GM12801 (cell line): ENCODE data around the gene KRTAP5-2.

Source experiments
- CTCF ChIP-seq: IDR thresholded peaks from one replicate; pipeline ENCODE4 v1.5.1; 2011; ENCODE audit warnings: control low read depth; ENCODE audit not compliant: insufficient read length; ENCODE audit errors: extremely low read depth

The KRTAP5-2 gene

DNA sequence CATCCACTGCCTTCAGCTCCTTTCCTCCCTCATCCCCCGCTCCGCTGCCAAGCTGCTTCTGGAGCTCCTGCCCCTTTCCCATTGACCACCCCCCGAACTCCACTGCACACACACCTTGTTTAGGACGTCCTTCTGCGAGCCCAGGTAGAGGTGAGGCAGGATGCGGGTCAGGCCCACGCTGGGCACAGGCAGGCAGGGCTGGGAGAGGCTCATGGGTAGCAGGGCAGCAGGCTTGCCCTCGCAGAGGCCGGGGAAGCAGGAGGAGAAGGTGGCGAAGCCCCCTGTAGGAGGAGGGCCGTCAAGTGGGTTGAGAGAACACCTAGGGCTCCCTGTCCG is 39.4 kb downstream of the KRTAP5-2 start:
- no peak for TF ChIP-seq CTCF

DNA sequence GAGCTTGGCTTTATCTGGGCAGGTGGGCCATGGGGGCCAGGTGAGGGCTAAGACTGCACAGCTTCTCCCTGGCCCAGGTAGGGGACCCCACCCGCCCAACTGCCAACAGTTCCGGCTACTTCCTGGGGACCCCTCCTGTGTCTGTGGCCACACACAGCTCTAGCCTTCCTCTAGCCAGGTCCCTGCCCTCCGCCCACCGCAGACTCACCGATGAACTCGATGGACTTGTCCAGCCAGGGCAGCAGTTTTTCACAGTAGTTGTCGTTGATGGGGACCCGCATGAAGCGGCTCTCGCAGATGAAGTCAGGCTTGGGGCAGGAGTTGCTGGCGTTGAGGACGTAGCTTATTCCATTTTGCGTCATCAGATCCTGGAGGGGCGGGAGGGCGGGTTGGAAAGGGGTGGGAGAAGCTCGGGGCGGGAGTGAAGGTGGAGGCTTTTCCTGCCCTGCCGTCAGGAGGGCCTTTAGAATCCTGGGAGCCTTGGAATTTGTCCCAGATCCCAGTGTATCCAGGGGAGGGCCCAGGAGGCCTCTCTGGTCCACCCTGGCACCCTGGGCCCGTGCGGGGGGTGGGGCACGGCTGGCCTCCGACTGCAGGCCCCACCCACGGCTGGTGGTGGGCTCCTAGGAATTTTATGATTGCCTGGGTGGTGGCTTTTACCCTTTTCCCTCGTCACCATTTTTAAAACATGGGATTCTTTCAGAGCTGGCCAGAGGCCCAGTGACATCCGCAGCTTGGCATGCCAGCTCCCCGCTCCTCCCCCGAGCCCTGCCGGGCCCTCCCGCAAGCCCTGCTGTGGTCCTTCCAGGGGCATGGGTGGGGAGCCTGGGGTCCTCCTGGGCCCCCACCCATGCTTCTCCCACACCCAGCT is 40.0 kb downstream of the KRTAP5-2 start:
- TF ChIP-seq CTCF: no peak

DNA sequence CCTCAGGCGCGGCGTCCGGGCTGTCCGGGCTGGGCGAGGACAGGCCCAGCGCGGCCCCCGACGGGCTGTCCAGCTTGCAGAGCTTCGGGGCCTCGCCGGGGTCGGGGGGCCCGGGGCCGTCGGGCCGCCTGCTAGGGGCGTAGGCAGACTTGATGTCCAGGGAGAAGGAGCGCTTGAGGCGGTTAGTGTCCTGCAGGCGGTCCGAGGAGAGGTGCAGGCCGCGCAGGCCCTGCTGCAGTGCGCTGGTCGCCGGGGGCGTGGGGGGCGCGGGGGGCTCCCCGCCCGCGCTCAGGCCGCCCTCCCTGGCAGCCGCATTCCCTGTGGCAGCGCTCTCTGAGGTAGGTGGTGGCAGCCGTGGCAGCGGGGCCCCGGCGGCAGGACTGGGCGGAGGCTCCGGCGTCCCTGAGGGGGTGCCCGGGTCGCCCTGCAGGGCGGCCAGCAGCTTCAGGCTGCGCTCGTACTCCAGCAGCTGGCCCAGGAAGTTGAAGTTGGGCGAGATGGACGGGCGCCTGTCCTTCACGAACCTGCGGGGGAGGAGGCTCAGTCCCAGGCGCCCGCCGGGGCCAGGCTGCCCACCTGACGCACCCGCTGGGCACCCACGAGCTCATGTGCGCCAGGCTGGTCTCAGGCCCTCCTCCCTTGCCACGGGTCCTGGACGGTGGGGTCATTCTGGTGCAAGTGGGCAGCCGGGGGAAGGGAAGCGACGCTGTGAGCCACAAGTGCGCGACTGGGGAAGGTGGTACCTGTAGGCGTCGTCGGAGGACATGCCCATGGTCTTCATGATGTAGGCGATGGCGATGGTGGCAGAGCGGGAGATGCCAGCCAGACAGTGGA is 40.8 kb downstream of the KRTAP5-2 start:
- no peak for TF ChIP-seq CTCF

GRCh38 chr11:1556278-1556902 is 41.7 kb downstream of the KRTAP5-2 start:
- no peak for TF ChIP-seq CTCF

DNA sequence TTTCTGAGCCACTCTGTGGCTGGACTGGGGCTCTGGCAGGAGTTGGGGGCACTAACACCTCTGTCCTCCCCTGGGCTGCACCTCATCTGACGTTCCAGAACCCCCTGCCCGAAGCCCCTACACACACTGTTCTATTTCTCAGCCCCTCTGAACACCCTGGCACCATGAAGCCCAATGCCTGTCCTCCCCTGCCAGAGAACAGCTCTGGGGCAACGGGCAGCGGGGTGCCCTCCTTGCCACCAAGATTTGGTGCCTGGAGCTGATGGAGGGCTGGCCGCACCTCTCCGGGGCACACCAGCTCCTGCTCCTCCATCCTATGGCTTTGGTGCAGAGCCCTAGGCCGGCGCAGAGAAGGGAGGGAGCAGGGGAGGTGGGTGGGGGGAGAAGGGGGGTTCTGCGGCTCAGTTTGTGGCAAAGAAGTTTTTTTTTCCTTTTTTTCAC is 42.4 kb downstream of the KRTAP5-2 start:
- TF ChIP-seq CTCF: no peak

GRCh38 chr11:1554981-1555712 is 42.9 kb downstream of the KRTAP5-2 start:
- no peak for TF ChIP-seq CTCF
